AG04449 (cell line): ENCODE data around the gene PEX6.

Experiments
- CTCF ChIA-PET: fragments of 350-600 bp; formaldehyde crosslinking; extraction: SDS; loops from one replicate; lab custom pipeline; 2021; ENCODE audit warnings: antibody characterized with exemption; lab: Yijun Ruan, JAX
- POLR2A ChIA-PET: fragments of 400-600, 350-600 bp; formaldehyde crosslinking; extraction: SDS; loops from one replicate; lab custom pipeline; 2020; ENCODE audit warnings: antibody characterized with exemption, inconsistent platforms; lab: Yijun Ruan, JAX
- DNase-seq: peaks from one replicate; pipeline ENCODE4 v3.0.0-alpha.2; 2010; ENCODE audit warnings: low read depth, low spot score
- H3K4me3 ChIP-seq: 2 replicates; pipeline ENCODE4 v1.5.1; 2011; ENCODE audit warnings: low read depth, mild to moderate bottlenecking, control low read depth, low read length
- TF ChIP-seq, protein P1 (sequence below): IDR thresholded peaks from one replicate; pipeline ENCODE4 v1.5.1; 2011; ENCODE audit warnings: mild to moderate bottlenecking, moderate library complexity, low read length, control low read depth, inconsistent platforms; ENCODE audit not compliant: insufficient read depth; ENCODE audit errors: missing control alignments

The PEX6 gene

DNA sequence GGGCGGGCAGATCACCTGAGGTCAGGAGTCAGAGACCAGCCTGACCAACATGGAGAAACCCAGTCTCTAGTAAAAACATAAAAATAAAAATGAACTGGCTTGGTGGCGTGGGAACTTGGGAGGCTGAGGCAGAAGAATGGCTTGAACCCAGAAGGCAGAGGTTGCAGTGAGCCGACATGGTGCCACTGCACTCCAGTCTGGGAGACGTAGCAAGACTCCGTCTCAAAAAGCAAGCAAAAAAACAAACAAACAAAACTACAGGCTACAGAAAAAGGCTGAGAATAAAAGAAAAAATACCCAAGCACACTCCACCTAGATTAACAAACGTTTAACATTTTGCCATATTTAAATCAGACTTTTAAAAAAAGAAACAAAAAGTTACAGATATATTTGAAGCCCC, 57.2 kb downstream of the PEX6 start:
- ChIA-PET CTCF (no interaction called here), POLR2A (no interaction called here)

DNA sequence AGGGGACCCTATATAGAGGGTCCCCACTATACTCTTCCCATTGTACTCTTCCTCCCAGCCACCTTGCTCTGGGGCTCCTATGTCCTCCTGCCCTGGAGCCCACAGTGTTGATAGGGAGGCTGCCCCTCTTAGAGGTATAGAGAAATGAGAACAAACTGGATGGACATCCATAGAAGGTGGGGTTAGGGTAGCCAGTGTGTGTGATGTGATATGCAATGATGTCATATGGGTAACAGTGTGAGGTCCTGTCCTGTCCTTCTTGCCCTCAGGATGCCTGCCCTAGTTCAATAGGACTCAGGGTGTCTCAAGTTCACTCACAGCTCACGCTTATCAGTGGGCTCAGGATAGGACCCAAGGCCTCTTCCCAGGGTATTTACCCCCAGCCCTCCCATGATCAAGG, 62.7 kb downstream of the PEX6 start:
- TF ChIP-seq, protein P1, sequence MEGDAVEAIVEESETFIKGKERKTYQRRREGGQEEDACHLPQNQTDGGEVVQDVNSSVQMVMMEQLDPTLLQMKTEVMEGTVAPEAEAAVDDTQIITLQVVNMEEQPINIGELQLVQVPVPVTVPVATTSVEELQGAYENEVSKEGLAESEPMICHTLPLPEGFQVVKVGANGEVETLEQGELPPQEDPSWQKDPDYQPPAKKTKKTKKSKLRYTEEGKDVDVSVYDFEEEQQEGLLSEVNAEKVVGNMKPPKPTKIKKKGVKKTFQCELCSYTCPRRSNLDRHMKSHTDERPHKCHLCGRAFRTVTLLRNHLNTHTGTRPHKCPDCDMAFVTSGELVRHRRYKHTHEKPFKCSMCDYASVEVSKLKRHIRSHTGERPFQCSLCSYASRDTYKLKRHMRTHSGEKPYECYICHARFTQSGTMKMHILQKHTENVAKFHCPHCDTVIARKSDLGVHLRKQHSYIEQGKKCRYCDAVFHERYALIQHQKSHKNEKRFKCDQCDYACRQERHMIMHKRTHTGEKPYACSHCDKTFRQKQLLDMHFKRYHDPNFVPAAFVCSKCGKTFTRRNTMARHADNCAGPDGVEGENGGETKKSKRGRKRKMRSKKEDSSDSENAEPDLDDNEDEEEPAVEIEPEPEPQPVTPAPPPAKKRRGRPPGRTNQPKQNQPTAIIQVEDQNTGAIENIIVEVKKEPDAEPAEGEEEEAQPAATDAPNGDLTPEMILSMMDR = no peak
- CTCF ChIA-PET = interaction anchor here (1.3 to 1.7 kb wide), 2 partner anchors 15 to 92 kb away, joined by 3 to 5 read pairs; no protein-coding TSS in a partner anchor
- POLR2A ChIA-PET = no interaction called here
- DNase-seq = no peak
- no peak overlapping the region for H3K4me3 ChIP-seq

More for the DNA sequence above, 57.2 kb downstream of the PEX6 start:
- DNase-seq = no peak
- no peak overlapping the region for H3K4me3 ChIP-seq
- TF ChIP-seq, protein P1 = no peak

DNA sequence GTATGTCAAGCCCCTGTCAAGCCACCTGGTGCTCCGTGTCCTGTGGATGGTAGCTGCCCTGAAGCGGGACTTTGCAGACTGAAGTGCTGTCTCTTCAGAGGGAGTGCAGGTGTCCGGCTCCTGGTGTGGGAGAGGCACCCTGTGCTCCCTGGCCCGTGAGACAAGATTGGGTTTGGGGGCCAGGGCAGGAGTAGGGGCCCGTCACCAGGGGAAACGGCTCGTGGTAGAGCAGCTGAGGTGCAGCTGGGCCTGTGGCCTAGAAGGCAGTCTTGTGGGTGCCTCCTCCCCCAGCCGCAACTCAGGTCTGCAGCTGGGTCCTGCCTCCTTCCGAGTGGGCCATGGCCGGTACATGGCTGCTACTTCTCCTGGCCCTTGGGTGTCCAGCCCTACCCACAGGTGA, 63.2 kb downstream of the PEX6 start, which contains the start of gene PTCRA:
Gene PTCRA (plus strand): TSS at position 322 of the 400 bp plus-strand sequence. CDS start 17 bp downstream, at position 339.
- POLR2A ChIA-PET = no interaction called here
- TF ChIP-seq, protein P1 = no peak
- no peak for DNase-seq
- H3K4me3 ChIP-seq = no peak within 1 kb of the TSS
- CTCF ChIA-PET = interaction anchor here (2.4 kb wide), 1 partner anchor 15 kb away, joined by 23 read pairs; no protein-coding TSS in a partner anchor

DNA sequence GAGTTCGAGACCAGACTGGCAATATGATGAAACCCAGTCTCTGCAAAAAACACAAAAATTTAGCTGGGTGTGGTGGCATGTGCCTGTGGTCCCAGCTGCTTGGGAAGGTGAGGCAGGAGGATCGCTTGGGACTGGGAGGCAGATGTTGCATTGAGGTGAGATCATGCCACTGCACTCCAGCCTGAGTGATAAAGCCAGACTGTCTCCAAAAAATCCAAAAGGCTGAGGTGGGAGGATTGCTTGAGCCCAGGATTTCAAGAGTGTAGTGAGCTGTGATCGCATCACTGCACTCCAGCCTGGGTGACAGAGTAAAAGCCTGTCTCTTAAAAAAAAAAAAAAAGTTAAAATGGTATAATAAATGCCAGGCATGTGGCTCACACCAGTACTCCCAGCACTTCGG, 64.4 kb downstream of the PEX6 start:
- TF ChIP-seq, protein P1 = no peak
- H3K4me3 ChIP-seq = no peak overlapping the region
- ChIA-PET POLR2A (interaction anchor here (0.6 kb wide), 1 partner anchor 446 kb away, joined by 3 read pairs; no protein-coding TSS in a partner anchor), CTCF (interaction anchor here (0.6 to 2.4 kb wide), 5 partner anchors 8 to 229 kb away, joined by 3 to 23 read pairs (median 3); no protein-coding TSS in a partner anchor)
- no peak for DNase-seq
